Measurements from ENCODE around the gene CACNA1I.

The CACNA1I gene

DNA sequence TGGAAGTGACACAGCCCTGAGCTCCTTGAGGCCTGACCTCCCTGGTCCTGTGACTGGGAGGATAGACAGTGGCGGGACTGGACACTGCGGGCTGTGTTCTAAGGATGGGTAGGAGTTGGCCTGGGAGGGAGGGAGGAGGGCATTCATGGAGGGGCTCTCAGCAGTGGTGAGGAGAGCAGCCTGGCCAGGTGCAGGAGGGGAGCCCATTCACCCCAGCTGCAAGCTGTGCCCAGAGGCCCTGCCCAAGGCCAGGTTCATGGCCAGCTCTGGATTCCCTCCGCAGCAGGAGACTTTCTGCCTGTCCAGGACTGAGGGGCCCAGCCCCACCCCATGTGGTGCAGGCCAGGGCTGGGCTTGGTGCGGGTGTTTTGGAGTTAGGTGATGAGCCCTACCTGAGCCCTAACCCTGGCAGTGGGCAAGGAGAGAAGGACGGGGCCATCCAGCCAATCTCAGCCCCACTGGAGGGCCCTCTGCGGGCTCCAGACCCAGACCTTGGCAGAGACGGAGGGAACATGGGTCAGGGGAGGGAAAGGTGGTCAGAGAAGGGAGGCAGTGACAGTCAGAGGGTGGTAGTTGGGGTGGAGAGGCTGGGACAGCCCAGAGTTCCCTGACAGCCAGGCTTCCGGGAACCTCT, 26.8 kb downstream of the CACNA1I start:
- DNase-seq (ENCODE audit: low read depth, low spot score): no peak

- DNase-seq (ENCODE audit: low read depth, low spot score): no peak
Observed at GRCh38 chr22:39598017-39598965, 27.7 kb downstream of the CACNA1I start.

GRCh38 chr22:39600491-39601179, 30.1 kb downstream of the CACNA1I start:
- DNase-seq (ENCODE audit: low read depth, low spot score): no peak

- DNase-seq (ENCODE audit: low read depth, low spot score): no peak
Observed at GRCh38 chr22:39601180-39601535, 30.6 kb downstream of the CACNA1I start.

DNA sequence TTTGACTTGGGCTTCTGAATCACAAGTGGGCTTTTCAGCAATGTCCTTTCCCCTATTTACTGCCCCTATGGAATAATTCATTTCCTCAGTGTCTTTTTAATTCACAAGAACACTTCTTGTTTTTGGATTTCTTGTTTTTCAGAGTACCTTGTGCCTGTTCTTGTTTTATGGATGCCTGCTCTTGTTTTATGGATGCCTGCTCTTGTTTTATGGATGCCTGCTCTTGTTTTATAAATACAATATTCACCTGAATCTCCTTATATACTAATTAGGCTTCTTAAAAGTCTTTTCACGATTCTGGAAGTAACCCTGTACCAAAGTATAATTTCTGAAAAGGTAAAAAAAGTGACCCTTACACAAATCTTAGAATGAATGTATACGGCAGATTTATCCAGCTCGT, 32.8 kb downstream of the CACNA1I start:
- DNase-seq (ENCODE audit: low read depth, low spot score): no peak

DNA sequence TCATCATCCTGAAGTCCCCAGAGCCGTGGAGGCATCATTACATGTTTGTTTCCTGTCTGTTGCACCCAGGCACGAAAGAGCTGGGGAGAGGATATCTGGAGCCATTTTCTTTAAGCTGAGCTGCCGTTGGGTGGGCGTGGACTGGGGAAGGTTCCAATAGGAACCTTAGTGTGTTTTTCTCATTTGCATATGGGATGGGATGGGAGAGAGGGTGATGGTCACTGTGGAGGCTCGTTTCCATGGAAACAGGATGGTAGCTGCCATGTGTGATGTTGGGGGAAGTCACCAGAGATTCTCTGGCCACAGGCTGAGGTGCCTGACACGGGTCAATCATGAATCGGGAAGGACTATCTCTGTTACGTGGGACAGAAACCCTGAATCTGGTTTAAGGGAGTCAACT, 39.7 kb downstream of the CACNA1I start:
- DNase-seq (ENCODE audit: low read depth, low spot score): no peak

DNA sequence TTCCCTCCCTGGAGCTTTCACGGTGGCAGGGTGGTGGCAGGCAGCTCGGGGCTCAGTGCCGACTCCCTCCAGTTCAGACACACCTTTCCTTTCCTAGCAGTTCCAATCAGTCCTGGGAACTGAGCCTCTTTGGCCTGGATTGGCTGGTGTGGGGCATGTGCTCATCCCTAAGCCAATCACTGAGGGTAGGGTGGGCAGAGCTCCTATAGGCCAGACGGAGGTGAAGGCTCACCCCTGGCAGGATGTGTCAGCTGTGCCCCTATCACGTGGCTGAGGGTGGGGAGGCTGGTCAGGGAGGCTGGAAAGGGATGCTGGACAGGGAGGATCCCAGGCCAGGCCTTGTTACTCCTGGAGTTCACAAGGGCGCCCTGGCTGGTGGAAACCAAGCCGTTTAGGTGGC, 40.2 kb downstream of the CACNA1I start:
- no peak for DNase-seq (ENCODE audit: low read depth, low spot score)

DNA sequence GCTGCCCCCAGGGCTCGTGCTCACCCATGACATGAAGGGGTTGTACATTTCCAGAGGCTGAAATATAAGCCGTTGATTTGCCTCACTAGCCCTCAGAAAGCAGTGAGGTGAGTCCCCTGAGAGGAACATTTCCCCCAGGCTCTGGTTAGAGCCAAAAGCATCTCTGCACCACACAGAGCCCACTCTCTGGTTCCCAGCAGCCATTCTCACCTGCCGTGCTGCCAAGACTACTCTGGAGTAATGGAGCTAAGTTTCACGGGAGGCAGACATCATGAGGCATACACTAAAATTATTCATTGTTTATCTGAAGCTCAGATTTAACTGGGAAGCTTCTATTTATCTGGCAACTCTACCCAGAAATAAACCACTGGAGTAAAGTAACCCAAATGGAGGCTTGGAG, 40.8 kb downstream of the CACNA1I start:
- DNase-seq (ENCODE audit: low read depth, low spot score): no peak

DNA sequence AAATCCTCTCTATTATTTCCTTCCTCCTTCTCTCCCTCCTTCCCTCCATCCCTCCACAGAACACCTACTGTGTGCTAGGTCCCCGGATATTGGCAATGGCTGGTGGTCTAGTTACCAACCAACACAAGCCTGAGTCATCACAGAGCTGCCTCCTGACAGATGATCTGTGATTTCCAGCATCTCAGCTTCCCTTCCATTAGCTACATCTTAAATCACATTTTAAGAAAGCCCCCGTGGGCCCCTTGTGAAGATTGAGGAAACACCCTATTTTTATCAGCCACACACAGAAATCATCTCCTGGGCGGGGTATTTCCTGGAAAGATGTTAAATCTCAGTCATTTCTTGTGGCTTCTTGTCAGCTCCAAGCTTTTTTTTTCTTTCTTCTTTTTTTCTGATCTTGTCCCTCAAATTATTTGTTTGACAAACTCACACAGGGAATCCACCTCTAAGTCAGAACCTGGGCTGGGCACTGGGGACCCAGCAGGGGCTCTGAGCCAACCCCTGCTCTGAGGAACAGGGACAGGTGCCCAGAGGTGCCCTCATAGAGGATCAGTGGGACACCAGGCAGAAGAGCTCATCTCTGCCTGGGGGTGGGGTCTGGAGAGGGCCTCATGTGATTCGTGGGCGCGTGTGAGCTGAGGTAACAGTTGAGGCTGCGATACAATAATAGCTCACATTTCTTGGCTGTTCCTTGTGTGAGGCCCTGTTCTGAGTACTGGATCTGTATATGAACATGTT, 42.4 kb downstream of the CACNA1I start:
- no peak for DNase-seq (ENCODE audit: low read depth, low spot score)

DNA sequence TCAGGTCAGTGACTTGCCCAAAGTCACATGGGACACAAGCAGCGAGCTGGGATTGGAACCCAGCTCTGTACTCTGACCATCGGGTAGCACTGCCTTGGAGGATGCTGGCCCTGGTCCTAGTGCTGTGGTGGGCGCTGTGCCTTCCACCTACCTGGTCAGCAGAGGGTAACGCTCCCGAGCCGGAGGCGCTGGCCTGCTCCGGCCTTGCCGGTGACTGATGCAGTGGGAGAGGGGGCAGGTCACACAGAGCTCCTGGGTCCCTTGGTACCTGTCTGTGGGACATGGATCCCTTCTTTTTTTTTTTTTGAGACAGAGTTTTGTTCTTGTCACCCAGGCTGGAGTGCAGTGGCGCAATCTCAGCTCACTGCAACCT, 43.0 kb downstream of the CACNA1I start:
- DNase-seq (ENCODE audit: low read depth, low spot score): no peak

GRCh38 chr22:39614442-39614841, 43.9 kb downstream of the CACNA1I start:
- no peak for DNase-seq (ENCODE audit: low read depth, low spot score)

DNA sequence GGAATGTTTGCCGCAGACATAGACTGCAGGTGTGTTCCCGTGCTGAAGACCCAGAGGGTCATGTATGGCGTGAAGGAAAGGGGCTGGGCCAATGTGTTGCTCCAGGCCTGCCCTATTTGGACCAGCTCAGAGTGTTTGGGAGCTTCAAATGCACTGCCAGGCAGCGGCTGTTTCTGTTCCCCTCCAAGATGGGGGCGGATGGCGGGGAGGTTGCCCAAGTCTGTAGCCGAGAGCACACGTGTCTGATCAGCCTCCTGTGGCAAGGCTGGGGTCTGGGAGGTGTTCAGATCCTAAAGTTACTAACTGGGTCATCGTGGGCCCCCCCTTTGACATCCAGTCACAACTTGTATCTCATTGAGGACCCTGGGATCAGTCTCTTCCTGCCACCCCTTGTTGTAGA, 45.5 kb downstream of the CACNA1I start:
- no peak for DNase-seq (ENCODE audit: low read depth, low spot score)

DNA sequence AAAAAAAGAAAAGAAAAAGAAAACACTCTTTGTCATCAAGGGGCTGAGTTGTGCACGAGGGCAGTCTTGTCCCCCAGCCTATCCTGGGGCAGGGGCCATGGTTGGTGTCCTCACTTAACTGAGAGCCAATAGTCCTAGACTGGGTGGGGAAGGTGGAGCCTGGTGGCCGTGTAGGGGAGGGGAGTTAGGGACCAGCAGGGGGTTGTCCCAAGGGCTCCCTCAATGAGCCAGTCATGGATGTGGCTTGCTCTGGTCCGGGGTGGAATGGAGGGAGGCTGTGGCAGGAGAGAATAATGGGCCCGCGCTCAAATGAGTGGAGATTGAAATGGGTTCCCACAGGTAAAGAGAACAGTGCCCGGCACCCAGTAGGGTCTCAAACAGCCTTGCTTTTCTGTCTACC, 46.2 kb downstream of the CACNA1I start:
- no peak for DNase-seq (ENCODE audit: low read depth, low spot score)

DNA sequence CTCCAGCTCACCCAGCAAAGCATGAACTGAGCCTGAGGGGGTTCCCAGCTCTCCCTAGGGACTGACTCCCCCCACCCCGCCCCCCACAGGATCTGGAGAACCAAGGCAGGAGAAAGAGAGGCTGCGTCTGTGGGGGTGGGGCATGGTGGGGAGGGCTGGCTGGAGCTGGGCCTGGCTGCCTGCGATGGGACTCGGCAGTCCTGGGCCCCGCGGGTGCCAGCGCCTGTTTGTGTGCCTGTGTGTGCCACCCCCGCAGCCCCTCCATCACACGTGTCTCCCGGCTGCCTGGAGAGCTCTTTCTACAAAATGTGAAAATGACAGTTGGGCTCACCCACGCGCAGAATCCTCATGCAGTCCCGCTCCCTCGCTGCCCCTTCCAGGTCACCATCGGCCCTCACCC, 46.8 kb downstream of the CACNA1I start:
- no peak for DNase-seq (ENCODE audit: low read depth, low spot score)

- DNase-seq (ENCODE audit: low read depth, low spot score): no peak
Observed at GRCh38 chr22:39617970-39618757, 47.6 kb downstream of the CACNA1I start.

DNA sequence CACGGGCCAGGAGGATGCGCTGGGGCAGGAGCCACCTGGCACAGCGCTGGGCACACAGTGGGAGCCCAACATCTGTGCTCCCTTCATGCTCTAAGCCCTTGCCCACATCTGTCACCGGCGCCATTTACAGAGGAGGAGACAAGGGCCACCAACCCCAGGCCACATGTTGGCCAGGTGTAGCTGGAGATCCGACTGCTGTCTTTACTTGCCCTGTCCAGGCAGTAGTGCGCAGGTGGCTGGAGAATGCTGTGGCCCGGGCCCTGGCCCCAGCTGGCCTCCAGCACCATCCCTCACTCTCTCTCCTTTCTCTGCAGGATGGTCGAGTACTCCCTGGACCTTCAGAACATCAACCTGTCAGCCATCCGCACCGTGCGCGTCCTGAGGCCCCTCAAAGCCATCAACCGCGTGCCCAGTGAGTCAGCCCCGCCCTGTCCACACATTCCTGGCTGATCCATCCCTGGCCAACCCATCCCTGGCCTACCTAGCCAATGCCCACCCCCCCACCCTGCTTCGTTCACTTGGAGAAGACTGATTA, 48.5 kb downstream of the CACNA1I start:
- no peak for DNase-seq (ENCODE audit: low read depth, low spot score)

DNA sequence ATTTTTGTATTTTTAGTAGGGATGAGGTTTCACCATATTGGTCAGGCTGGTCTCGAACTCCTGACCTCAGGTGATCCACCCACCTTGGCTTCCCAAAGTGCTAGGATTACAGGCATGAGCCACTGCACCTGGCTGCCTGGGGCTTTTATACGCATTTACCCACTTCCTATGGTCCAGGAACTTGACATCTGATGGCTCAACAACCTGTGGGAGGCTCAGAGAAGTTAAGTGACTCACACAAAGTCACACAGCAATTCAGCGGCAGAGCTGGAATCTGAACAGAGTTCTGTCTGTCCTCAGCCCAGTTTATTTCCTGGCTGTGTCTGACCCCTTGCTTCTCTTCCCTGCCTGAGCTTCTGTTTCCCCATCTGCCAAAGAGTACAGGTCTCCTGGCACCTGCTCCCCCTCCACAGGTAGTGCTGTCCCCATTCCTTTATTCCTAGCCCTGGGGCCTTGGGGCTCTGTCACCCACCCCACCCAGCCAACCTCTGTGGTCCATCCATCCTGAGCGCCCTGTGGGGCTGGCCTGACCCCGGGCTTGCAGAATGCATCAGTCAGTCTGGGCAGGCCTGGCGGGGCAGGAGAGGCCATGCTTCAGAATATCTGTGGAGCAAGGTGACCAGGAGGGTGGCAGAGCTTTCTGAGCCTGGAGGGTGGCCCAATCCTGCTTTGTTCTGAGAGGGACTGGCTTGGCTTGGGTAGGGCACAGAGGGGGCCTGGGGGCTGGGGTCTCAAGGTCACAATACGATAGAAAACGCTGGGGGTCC, 50.6 kb downstream of the CACNA1I start:
- DNase-seq (ENCODE audit: low read depth, low spot score): no peak

DNA sequence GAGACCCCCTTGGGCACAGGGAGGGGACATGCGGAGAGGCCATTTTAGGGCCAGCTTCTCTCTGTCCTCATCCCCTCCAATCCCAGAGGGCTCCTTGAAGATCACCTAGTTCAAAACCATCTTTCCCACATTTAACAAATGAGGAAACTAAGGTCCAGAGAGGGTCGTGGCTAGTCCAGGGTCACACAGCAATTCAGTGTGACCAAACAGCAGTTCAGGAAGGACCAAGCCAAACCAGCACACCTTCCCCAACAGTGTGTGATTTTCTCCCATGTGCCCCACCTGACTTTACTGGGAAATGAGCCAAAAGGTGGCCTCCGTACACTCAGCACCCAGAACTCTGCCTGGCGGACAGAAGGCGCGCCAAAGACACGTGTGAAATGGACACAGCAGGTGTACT, 51.3 kb downstream of the CACNA1I start:
- DNase-seq (ENCODE audit: low read depth, low spot score): no peak

DNA sequence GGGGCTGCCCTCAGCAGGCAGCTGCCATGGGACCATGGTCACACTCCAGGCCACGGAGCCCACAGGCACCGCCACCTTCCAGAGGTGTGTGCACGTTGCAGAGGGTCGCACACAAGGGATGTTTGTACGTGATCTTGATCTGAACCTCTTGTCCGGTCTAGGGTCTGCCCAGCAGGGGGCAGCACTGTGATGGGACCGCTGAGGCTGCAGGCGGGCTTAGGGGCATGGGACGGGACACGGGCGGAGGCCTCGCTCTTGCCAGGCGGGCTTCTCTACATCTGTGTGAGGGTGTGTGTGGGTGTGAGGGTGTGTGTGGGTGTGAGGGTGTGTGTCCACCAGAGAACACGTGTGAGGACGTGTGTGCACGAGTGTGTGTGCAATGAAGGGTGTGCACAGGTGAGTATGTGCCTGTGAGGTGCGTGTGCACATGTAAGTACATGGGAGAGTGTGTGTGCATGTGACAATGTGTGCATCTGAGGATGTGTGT, 52.4 kb downstream of the CACNA1I start:
- DNase-seq (ENCODE audit: low read depth, low spot score): no peak

Data from smooth muscle cell of the brain vasculature (primary cell).